ENCODE results near the gene FBXO27. TPM values are rescaled to one million over a fixed set of nuclear protein-coding genes. Genes with fewer than 3 reads are reported as not detected.

Gene FBXO27
- 1.9 and 4.5 TPM in 2 replicates for total RNA-seq

GRCh38 chr19:39032063-39032918, at the start of gene FBXO27:
Gene FBXO27, minus strand, starts transcription at chr19:39032549. Its CDS starts 322 bp downstream, at chr19:39032227.

GRCh38 chr19:38975214-38975860, 57.0 kb downstream of the FBXO27 start, which contains the start of gene FBXO17:
Gene FBXO17, minus strand, starts transcription at chr19:38975742. Its CDS starts 25,423 bp downstream, at chr19:38950319.

Other genes with a start within 250 kb of the FBXO27 start
- gene LGALS7B, start 243.3 kb downstream of the FBXO27 start, total RNA-seq = 0.95 and 1.9 TPM in 2 replicates
- 0.09 TPM in 1 of 2 replicates, not detected in the other for gene LGALS4, start 219.6 kb downstream of the FBXO27 start, total RNA-seq
- gene ECH1, start 200.8 kb downstream of the FBXO27 start, total RNA-seq = 17.5 and 37.0 TPM in 2 replicates
- gene HNRNPL, start 182.6 kb downstream of the FBXO27 start, total RNA-seq = 117 and 176 TPM in 2 replicates
- gene RINL, start 154.3 kb downstream of the FBXO27 start, total RNA-seq = 1.7 and 2.3 TPM in 2 replicates
- gene SIRT2, start 132.9 kb downstream of the FBXO27 start, total RNA-seq = 66.5 and 68.5 TPM in 2 replicates
- gene NFKBIB, start 132.6 kb downstream of the FBXO27 start, total RNA-seq = 5.9 and 7.4 TPM in 2 replicates
- not detected in 2 replicates for gene CCER2, start 120.4 kb downstream of the FBXO27 start, total RNA-seq
- gene SARS2, start 101.8 kb downstream of the FBXO27 start, total RNA-seq = 10.6 and 11.2 TPM in 2 replicates
- 19.8 and 29.9 TPM in 2 replicates for gene MRPS12, start 101.6 kb downstream of the FBXO27 start, total RNA-seq
- 23.0 and 27.2 TPM in 2 replicates for gene FBXO17, start 56.8 kb downstream of the FBXO27 start, total RNA-seq
- 0.16 and 0.17 TPM in 2 replicates for gene ACP7, start 51.8 kb upstream of the FBXO27 start, total RNA-seq
- 5.2 and 6.2 TPM in 2 replicates for gene PAK4, start 93.2 kb upstream of the FBXO27 start, total RNA-seq
- gene NCCRP1, start 164.4 kb upstream of the FBXO27 start, total RNA-seq = under 0.01 TPM in 1 of 2 replicates, not detected in the other
- not detected in 2 replicates for gene SYCN, start 171.7 kb upstream of the FBXO27 start, total RNA-seq
- not detected in 2 replicates for gene IFNL3, start 212.5 kb upstream of the FBXO27 start, total RNA-seq
- not detected in 2 replicates for gene IFNL4, start 216.3 kb upstream of the FBXO27 start, total RNA-seq
- not detected in 2 replicates for gene IFNL2, start 235.8 kb upstream of the FBXO27 start, total RNA-seq